WTC11 (cell line): ENCODE results near the gene ARHGEF19.

Experiments
- ATF3 ChIP-seq: sonication (generic); formaldehyde crosslinking; conservative IDR thresholded peaks from 2 replicates; pipeline ENCODE4 v1.8.1; 2022; ENCODE audit warnings: mild to moderate bottlenecking, missing genetic modification reagents
- ATF6 ChIP-seq: sonication (generic); formaldehyde crosslinking; IDR thresholded peaks from 2 replicates; pipeline ENCODE4 v1.8.1; 2023; ENCODE audit warnings: mild to moderate bottlenecking, missing genetic modification reagents
- CTCF ChIP-seq: fragments of 200-600 bp; IDR thresholded peaks from 2 replicates; pipeline ENCODE4 v1.8.0; 2022; ENCODE audit warnings: antibody characterized with exemption
- FOXJ3 ChIP-seq: sonication (generic); formaldehyde crosslinking; IDR thresholded peaks from 2 replicates; pipeline ENCODE4 v1.9.0; 2021; ENCODE audit warnings: missing genetic modification reagents, mild to moderate bottlenecking, borderline replicate concordance
- FOXP4 ChIP-seq: sonication (generic); formaldehyde crosslinking; IDR thresholded peaks from 2 replicates; pipeline ENCODE4 v1.8.0; 2022; ENCODE audit warnings: mild to moderate bottlenecking, missing genetic modification reagents
- MAX ChIP-seq: sonication (generic); formaldehyde crosslinking; IDR thresholded peaks from 2 replicates; pipeline ENCODE4 v1.8.0; 2022; ENCODE audit warnings: mild to moderate bottlenecking, missing genetic modification reagents
- MXD4 ChIP-seq: fragments of 250-450 bp; sonication (Bioruptor Pico); IDR thresholded peaks from 2 replicates; pipeline ENCODE4 v1.8.0; 2021; ENCODE audit warnings: mild to moderate bottlenecking, moderate library complexity, borderline replicate concordance
- PRDM15 ChIP-seq: sonication (generic); formaldehyde crosslinking; IDR thresholded peaks from 2 replicates; pipeline ENCODE4 v1.8.0; 2022; ENCODE audit warnings: missing genetic modification reagents
- ZNF121 ChIP-seq: sonication (generic); formaldehyde crosslinking; IDR thresholded peaks from 2 replicates; pipeline ENCODE4 v1.8.0; 2023; ENCODE audit warnings: missing genetic modification reagents
- ZSCAN18 ChIP-seq: fragments of 250-450 bp; sonication (Bioruptor Pico); IDR thresholded peaks from 2 replicates; pipeline ENCODE4 v2.1.2; 2022; ENCODE audit warnings: mild to moderate bottlenecking, moderate library complexity

- TF ChIP-seq FOXJ3 (CRISPR knock-in tag): no peak
- TF ChIP-seq PRDM15 (CRISPR knock-in tag): no peak
- no peak for TF ChIP-seq FOXP4 (CRISPR knock-in tag)
- no peak for TF ChIP-seq ZNF121 (CRISPR knock-in tag)
- no peak for TF ChIP-seq CTCF
- TF ChIP-seq MXD4 (CRISPR knock-in tag): no peak
- TF ChIP-seq ZSCAN18 (CRISPR knock-in tag): no peak
- no peak for TF ChIP-seq MAX (CRISPR knock-in tag)
- TF ChIP-seq ATF6 (CRISPR knock-in tag): no peak
- TF ChIP-seq ATF3 (CRISPR knock-in tag): no peak
These were observed 25.7 kb downstream of the ARHGEF19 start for GRCh38 chr1:16186655-16187235.
